Smooth muscle cell of the brain vasculature (primary cell): ENCODE data around the gene SF3A2.

Experiments used
- DNase-seq: peaks from one replicate; pipeline ENCODE4 v3.0.0-alpha.2; 2012; ENCODE audit warnings: low read depth, low spot score

SF3A2 gene

DNA sequence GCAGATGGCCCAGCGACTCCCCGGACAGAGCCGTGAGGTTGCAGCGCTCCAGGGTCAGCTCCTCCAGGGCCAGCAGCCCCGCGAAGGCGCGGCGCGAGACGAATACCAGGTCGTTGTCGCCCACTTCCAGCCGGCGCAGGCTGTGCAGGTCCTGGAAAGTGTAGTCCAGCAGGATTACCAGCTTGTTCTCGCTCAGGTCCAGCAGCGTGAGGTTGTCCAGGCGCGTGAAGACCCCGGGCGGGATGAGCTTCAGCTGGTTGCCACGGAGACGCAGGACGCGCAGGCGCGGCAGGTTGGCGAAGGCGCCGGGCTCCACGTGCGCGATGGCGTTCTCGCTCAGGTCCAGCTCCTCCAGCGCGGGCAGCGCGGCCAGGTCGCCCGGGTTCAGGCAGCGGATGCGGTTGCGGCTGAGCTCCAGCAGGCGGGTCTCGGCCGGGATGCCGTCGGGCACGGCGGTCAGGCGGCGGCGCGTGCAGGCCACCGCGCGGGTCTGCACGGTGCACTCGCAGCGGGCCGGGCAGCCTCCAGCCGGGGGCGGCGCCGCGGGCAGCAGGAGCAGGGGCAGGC is 54.6 kb downstream of the SF3A2 start:
- no peak for DNase-seq

DNA sequence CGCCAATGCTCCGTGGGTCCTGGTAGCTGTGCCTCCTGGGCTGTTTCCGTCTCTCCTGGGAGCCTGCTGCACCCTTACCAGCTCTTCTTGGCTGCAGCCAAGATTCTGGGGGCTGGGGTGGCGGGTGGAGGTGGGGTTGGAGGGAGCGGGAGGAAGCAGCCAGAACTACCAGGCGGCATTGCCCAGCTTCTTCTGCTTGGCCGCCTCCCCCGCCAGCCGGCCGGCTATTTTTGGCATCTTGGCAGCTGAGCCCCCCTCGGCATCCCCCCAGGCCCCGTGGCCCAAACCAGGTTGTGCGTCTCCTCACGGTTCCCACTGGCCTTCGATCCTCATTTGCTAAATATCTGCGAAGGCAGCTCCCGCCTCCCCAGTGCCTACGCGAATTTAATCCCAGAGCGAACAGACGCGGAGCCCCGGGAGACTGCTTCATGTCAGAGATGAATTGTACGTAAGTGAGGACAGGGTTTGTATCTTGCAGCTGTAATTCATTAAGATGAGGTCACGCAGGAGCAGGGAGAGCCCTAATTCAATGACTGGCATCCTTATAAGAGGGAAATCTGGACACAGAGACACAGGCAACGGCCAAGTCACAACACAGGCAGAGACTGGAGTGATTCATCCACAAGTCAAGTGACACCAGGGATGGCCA is 58.2 kb downstream of the SF3A2 start:
- DNase-seq, result no peak

DNA sequence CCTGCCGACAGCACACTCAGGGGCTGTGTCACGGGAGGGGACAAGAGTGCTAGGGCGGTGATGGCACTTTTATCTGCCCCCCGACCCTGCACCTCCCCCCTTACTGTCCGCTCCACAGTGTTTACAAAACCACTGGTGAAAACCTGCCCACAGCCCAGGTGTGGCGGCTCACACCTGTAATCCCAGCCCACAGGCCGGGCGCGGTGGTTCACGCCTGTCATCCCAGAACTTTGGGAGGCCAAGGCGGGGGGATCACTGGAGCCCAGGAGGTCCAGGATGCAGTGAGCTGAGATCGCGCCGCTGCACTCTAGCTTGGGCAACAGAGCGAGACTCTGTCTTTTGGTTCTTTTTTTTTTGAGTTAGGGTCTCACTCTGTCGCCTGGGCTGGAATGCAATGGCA is 59.5 kb downstream of the SF3A2 start:
- DNase-seq, result no peak
